ENCODE measurements around the gene CKMT1A.
"Not testable (repeated sequence)": the region's sequence is repeated elsewhere in the genome, so short reads cannot be mapped to it uniquely, and the experiment has no call there.

The CKMT1A gene

DNA sequence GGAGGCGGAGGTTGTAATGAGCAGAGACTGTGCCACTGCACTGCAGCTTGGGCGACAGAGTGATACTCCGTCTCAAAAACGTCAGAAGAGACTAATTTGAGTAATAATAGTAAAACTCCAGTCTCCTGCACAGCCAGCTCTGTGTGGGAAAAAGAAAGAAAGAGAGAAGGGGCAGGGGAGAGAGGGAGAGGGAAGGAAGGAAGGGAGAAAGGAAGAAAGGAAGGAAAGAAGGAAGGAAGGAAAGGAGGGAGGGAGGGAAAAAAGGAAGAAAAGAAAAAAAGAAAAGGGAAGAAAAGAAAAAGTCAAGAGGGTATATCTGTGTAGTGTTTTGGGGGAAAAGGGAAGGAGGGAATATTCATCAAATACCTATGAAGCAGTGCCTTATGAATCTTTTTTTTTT lies 29.5 kb downstream of the CKMT1A start:
- Histone ChIP-seq H3K4me3 (ENCODE audit: low read depth in 1 of 2, low read length in 2 of 2) (no peak overlapping the region), H3K4me1 (ENCODE audit: insufficient read depth, low read length) (no peaks in the 10 kb centered on the region), H3K27me3 (ENCODE audit: insufficient read depth, low read length, poor library complexity) (no peaks in the 10 kb centered on the region), H3K79me2 (ENCODE audit: insufficient read depth, low read length) (no peaks in the 10 kb centered on the region), H3K9me3 (ENCODE audit: insufficient read depth, low read length, severe bottlenecking) (no peaks in the 10 kb centered on the region), H3K27ac (ENCODE audit: low read length) (no peak overlapping the region), H2AFZ (ENCODE audit: low read depth, low read length) (no peak overlapping the region), H3K36me3 (ENCODE audit: insufficient read depth, low read length) (no peaks in the 10 kb centered on the region), H4K20me1 (ENCODE audit: insufficient read depth, low read length) (no peaks in the 10 kb centered on the region), H3K9ac (ENCODE audit: low read depth, low read length) (no peak overlapping the region), H3K4me2 (ENCODE audit: insufficient read depth, low read length) (no peak overlapping the region)
- ATAC-seq (ENCODE audit: insufficient read depth, low read depth) (no peak), DNase-seq (no peak)
- TF ChIP-seq CTCF (IDR thresholded peaks at IDR 0.05; ENCODE audit: borderline replicate concordance, extremely low read depth, low read length, poor library complexity, severe bottlenecking) (no peak), EZH2 (IDR thresholded peaks at IDR 0.05; ENCODE audit: borderline replicate concordance, low read depth, low read length, severe bottlenecking) (no peak)

GRCh38 chr15:43726306-43726705 lies 32.6 kb downstream of the CKMT1A start:
- ATAC-seq (ENCODE audit: insufficient read depth, low read depth), result not testable (repeated sequence)

DNA sequence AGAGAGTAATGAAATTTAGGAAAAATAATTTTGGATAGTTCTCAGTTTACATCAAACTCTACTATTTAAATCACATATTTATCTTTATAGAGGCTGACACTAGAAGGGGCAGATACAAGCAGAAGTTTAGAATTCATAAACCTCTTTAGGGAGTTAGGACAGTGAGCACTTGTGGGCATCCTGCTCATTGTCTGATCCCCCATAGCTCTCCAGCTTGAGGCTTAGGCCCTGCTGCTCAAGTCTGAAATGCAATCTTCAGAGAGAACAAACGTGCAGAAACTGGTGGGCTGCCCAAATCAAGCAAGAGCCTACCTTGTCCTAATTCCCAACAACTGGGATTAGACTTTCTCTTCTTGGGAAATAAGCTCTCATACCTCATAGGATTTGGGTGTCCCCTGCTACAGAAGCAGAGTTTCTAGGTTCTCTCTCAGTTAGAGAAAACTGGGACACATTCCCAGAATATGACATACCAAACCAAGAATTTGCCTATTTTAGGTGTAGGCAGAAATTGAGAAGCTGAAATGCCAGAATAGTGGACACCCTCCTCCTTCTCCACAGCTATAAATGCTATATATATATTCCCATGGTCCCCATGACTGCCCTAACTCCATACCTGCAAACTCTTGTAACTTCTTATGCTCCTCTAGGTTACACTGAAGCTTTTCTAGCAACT lies 34.5 kb downstream of the CKMT1A start:
- not testable (repeated sequence) for H3K79me2 ChIP-seq (ENCODE audit: insufficient read depth, low read length)

More at GRCh38 chr15:43726306-43726705, 32.6 kb downstream of the CKMT1A start:
- not testable (repeated sequence) for H3K9me3 ChIP-seq (ENCODE audit: insufficient read depth, low read length, severe bottlenecking); H3K4me3 ChIP-seq (ENCODE audit: low read depth in 1 of 2, low read length in 2 of 2); H4K20me1 ChIP-seq (ENCODE audit: insufficient read depth, low read length); DNase-seq; H3K9ac ChIP-seq (ENCODE audit: low read depth, low read length); H3K4me1 ChIP-seq (ENCODE audit: insufficient read depth, low read length); H3K79me2 ChIP-seq (ENCODE audit: insufficient read depth, low read length); H3K36me3 ChIP-seq (ENCODE audit: insufficient read depth, low read length); H3K27ac ChIP-seq (ENCODE audit: low read length); H3K27me3 ChIP-seq (ENCODE audit: insufficient read depth, low read length, poor library complexity); H3K4me2 ChIP-seq (ENCODE audit: insufficient read depth, low read length); H2AFZ ChIP-seq (ENCODE audit: low read depth, low read length)

GRCh38 chr15:43735416-43735815 lies 41.8 kb downstream of the CKMT1A start:
- no peaks in the 10 kb centered on the region for H3K79me2 ChIP-seq (ENCODE audit: insufficient read depth, low read length)
- H3K4me3 ChIP-seq (ENCODE audit: low read depth in 1 of 2, low read length in 2 of 2), result no peak overlapping the region
- no peak overlapping the region; the same call in 1 of the 2 replicates for H2AFZ ChIP-seq (ENCODE audit: low read depth, low read length)
- H3K4me2 ChIP-seq (ENCODE audit: insufficient read depth, low read length), result no peak overlapping the region
- TF ChIP-seq EZH2 (IDR thresholded peaks at IDR 0.05; ENCODE audit: borderline replicate concordance, low read depth, low read length, severe bottlenecking) (no peak), CTCF (IDR thresholded peaks at IDR 0.05; ENCODE audit: borderline replicate concordance, extremely low read depth, low read length, poor library complexity, severe bottlenecking) (no peak)
- H3K9ac ChIP-seq (ENCODE audit: low read depth, low read length), result no peak overlapping the region
- no peak overlapping the region for H3K27ac ChIP-seq (ENCODE audit: low read length)
- H3K36me3 ChIP-seq (ENCODE audit: insufficient read depth, low read length), result no peaks in the 10 kb centered on the region
- ATAC-seq (ENCODE audit: insufficient read depth, low read depth), result no peak
- no peak for DNase-seq
- H3K27me3 ChIP-seq (ENCODE audit: insufficient read depth, low read length, poor library complexity), result no peaks in the 10 kb centered on the region
- no peaks in the 10 kb centered on the region for H3K4me1 ChIP-seq (ENCODE audit: insufficient read depth, low read length)
- no peaks in the 10 kb centered on the region for H3K9me3 ChIP-seq (ENCODE audit: insufficient read depth, low read length, severe bottlenecking)
- H4K20me1 ChIP-seq (ENCODE audit: insufficient read depth, low read length), result no peaks in the 10 kb centered on the region

More for the DNA sequence above, 34.5 kb downstream of the CKMT1A start:
- H3K4me1 ChIP-seq (ENCODE audit: insufficient read depth, low read length); H2AFZ ChIP-seq (ENCODE audit: low read depth, low read length); ATAC-seq (ENCODE audit: insufficient read depth, low read depth); H3K4me3 ChIP-seq (ENCODE audit: low read depth in 1 of 2, low read length in 2 of 2); H3K27ac ChIP-seq (ENCODE audit: low read length); H3K27me3 ChIP-seq (ENCODE audit: insufficient read depth, low read length, poor library complexity); H3K36me3 ChIP-seq (ENCODE audit: insufficient read depth, low read length); H3K9ac ChIP-seq (ENCODE audit: low read depth, low read length); H3K4me2 ChIP-seq (ENCODE audit: insufficient read depth, low read length); H4K20me1 ChIP-seq (ENCODE audit: insufficient read depth, low read length); H3K9me3 ChIP-seq (ENCODE audit: insufficient read depth, low read length, severe bottlenecking); DNase-seq: not testable (repeated sequence)

DNA sequence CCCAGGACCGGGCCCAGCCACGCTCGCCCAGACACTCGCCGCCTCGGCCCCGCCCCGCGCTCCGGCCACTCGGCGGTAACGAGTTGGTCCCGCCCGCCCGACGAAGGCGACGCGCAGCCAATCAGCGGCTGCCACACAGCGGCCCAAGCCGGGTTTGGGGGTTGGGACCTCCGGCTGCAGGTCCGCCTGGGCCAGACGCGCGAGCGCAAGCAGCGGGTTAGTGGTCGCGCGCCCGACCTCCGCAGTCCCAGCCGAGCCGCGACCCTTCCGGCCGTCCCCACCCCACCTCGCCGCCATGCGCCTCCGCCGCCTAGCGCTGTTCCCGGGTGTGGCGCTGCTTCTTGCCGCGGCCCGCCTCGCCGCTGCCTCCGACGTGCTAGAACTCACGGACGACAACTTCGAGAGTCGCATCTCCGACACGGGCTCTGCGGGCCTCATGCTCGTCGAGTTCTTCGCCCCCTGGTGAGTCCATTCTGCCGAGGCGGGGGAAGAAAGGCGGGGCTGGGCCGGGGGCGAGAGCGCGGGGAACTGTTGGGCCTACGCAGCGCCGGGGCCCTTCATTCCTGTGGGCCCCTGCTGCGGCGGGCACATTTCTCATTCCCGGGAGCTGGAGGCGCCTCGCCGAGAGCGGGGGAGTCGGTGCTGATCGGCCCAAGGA lies 52.7 kb downstream of the CKMT1A start, which contains the start of gene PDIA3:
Gene PDIA3 (plus strand): TSS at position 194 of the 658 bp plus-strand sequence. CDS start 102 bp downstream, at position 296.
- H3K79me2 ChIP-seq (ENCODE audit: insufficient read depth, low read length), result peaks cover 54% of the 10 kb centered on the region
- peak within 1 kb of the TSS; percentile 79 to 91 for H3K4me3 ChIP-seq (ENCODE audit: low read depth in 1 of 2, low read length in 2 of 2)
- H3K9me3 ChIP-seq (ENCODE audit: insufficient read depth, low read length, severe bottlenecking); H3K27me3 ChIP-seq (ENCODE audit: insufficient read depth, low read length, poor library complexity): not testable (repeated sequence)
- H3K4me1 ChIP-seq (ENCODE audit: insufficient read depth, low read length), result peaks cover 42% of the 10 kb centered on the region
- peak within 1 kb of the TSS; percentile 84 for H3K27ac ChIP-seq (ENCODE audit: low read length)
- DNase-seq (peak; percentile 83), ATAC-seq (ENCODE audit: insufficient read depth, low read depth) (peak; percentile 84)
- H3K9ac ChIP-seq (ENCODE audit: low read depth, low read length), result peak within 1 kb of the TSS; percentile 92
- H2AFZ ChIP-seq (ENCODE audit: low read depth, low read length), result peak within 1 kb of the TSS; percentile 81
- H3K36me3 ChIP-seq (ENCODE audit: insufficient read depth, low read length), result peaks cover 11% of the 10 kb centered on the region
- H3K4me2 ChIP-seq (ENCODE audit: insufficient read depth, low read length), result peak within 1 kb of the TSS; percentile 79
- H4K20me1 ChIP-seq (ENCODE audit: insufficient read depth, low read length), result peaks cover 24% of the 10 kb centered on the region; the same call in 1 of the 2 replicates

GRCh38 chr15:43746903-43747309 lies 53.2 kb downstream of the CKMT1A start:
- Histone ChIP-seq H3K79me2 (ENCODE audit: insufficient read depth, low read length) (peaks cover 60% of the 10 kb centered on the region), H4K20me1 (ENCODE audit: insufficient read depth, low read length) (peaks cover 29% of the 10 kb centered on the region; the same call in 1 of the 2 replicates), H3K9ac (ENCODE audit: low read depth, low read length) (peak overlapping the region; percentile 92), H3K4me3 (ENCODE audit: low read depth in 1 of 2, low read length in 2 of 2) (peak overlapping the region; percentile 79 to 91), H3K27ac (ENCODE audit: low read length) (peak overlapping the region; percentile 84), H3K4me2 (ENCODE audit: insufficient read depth, low read length) (peak overlapping the region; percentile 79), H3K36me3 (ENCODE audit: insufficient read depth, low read length) (peaks cover 14% of the 10 kb centered on the region), H3K4me1 (ENCODE audit: insufficient read depth, low read length) (peaks cover 42% of the 10 kb centered on the region), H2AFZ (ENCODE audit: low read depth, low read length) (peak overlapping the region; percentile 81; the same call in 1 of the 2 replicates)
- H3K27me3 ChIP-seq (ENCODE audit: insufficient read depth, low read length, poor library complexity); H3K9me3 ChIP-seq (ENCODE audit: insufficient read depth, low read length, severe bottlenecking); DNase-seq: not testable (repeated sequence)
- ATAC-seq (ENCODE audit: insufficient read depth, low read depth), result peak; percentile 34

Measured in DND-41 (cell line).